OCI-LY1 (cell line): ENCODE measurements around the gene PLXND1.

Source experiments
- H2AFZ ChIP-seq: fragments of 200-600 bp; sonication (generic), shearing (Covaris generic); 2 replicates; pipeline ENCODE4 v1.6.0; 2014; ENCODE audit warnings: antibody characterized with exemption, mild to moderate bottlenecking, low read length
- H3F3A ChIP-seq: fragments of 200-600 bp; sonication (generic), shearing (Covaris generic); 2 replicates; pipeline ENCODE4 v1.6.0; 2014; ENCODE audit warnings: mild to moderate bottlenecking, antibody characterized with exemption, low read length, moderate library complexity; ENCODE audit not compliant: insufficient read depth
- H3K27ac ChIP-seq: fragments of 200-600 bp; sonication (generic); 2 replicates; pipeline ENCODE4 v1.5.1; 2014; ENCODE audit warnings: low read length, mixed run types, mild to moderate bottlenecking, low read depth; ENCODE audit not compliant: poor library complexity, severe bottlenecking
- H3K27me3 ChIP-seq: fragments of 200-600 bp; sonication (generic); 2 replicates; pipeline ENCODE4 v1.6.0; 2014; ENCODE audit warnings: antibody characterized with exemption, mild to moderate bottlenecking, low read length, moderate library complexity; ENCODE audit not compliant: insufficient read depth
- H3K36me3 ChIP-seq: fragments of 200-600 bp; sonication (generic); 2 replicates; pipeline ENCODE4 v1.6.1; 2014; ENCODE audit warnings: mild to moderate bottlenecking, antibody characterized with exemption, low read length, moderate library complexity, mixed read lengths; ENCODE audit not compliant: insufficient read depth
- H3K4me1 ChIP-seq: fragments of 200-600 bp; sonication (generic); 2 replicates; pipeline ENCODE4 v1.5.1; 2014; ENCODE audit warnings: mild to moderate bottlenecking, low read length, moderate library complexity; ENCODE audit not compliant: insufficient read depth, severe bottlenecking
- H3K4me2 ChIP-seq: fragments of 200-600 bp; sonication (generic), shearing (Covaris generic); 2 replicates; pipeline ENCODE4 v1.6.1; 2014; ENCODE audit warnings: low read length
- H3K4me3 ChIP-seq: fragments of 200-600 bp; sonication (generic); 2 replicates; pipeline ENCODE4 v1.5.1; 2014; ENCODE audit warnings: low read length, low read depth, mild to moderate bottlenecking, mixed read lengths; ENCODE audit not compliant: poor library complexity, severe bottlenecking
- H3K79me2 ChIP-seq: fragments of 200-600 bp; shearing (Covaris generic); 2 replicates; pipeline ENCODE4 v1.6.1; 2016; ENCODE audit warnings: mixed run types, low read length, mixed read lengths; ENCODE audit not compliant: insufficient read depth
- H3K9ac ChIP-seq: fragments of 200-600 bp; sonication (generic), shearing (Covaris generic); 2 replicates; pipeline ENCODE4 v1.6.1; 2014; ENCODE audit warnings: mild to moderate bottlenecking, low read length, mixed read lengths
- H3K9me2 ChIP-seq: fragments of 200-600 bp; sonication (generic), shearing (Covaris generic); 2 replicates; pipeline ENCODE4 v1.6.1; 2014; ENCODE audit warnings: low read depth, mild to moderate bottlenecking, low read length, mixed read lengths
- H3K9me3 ChIP-seq: fragments of 200-600 bp; shearing (Covaris generic); 2 replicates; pipeline ENCODE4 v1.6.1; 2014; ENCODE audit warnings: low read length, mixed read lengths
- H4K20me1 ChIP-seq: fragments of 200-600 bp; sonication (generic), shearing (Covaris generic); 2 replicates; pipeline ENCODE4 v1.6.0; 2016; ENCODE audit warnings: mild to moderate bottlenecking, low read length; ENCODE audit not compliant: insufficient read depth
- CTCF ChIP-seq: fragments of 200-600 bp; sonication (generic), shearing (Covaris generic); IDR thresholded peaks from 2 replicates; pipeline ENCODE4 v1.5.1; 2017; ENCODE audit warnings: mild to moderate bottlenecking, antibody characterized with exemption, low read length, moderate library complexity, mixed read lengths
- EZH2 ChIP-seq: fragments of 200-600 bp; sonication (generic), shearing (Covaris generic); IDR thresholded peaks from 2 replicates; pipeline ENCODE4 v1.8.0; 2017; ENCODE audit warnings: borderline replicate concordance, mixed run types, mild to moderate bottlenecking, antibody characterized with exemption, low read length, moderate library complexity, mixed read lengths

Gene PLXND1

GRCh38 chr3:129638481-129638880 is 32.0 kb upstream of the PLXND1 start:
- Histone ChIP-seq H3K4me2 (no peak overlapping the region), H3K9me2 (no peaks in the 10 kb centered on the region), H3K9me3 (peaks cover 13% of the 10 kb centered on the region), H3K36me3 (no peaks in the 10 kb centered on the region; the same call in 1 of the 2 replicates), H3K4me1 (no peaks in the 10 kb centered on the region), H2AFZ (no peak overlapping the region), H3F3A (no peaks in the 10 kb centered on the region), H3K9ac (no peak overlapping the region), H3K79me2 (no peaks in the 10 kb centered on the region), H3K4me3 (no peak overlapping the region), H3K27ac (no peak overlapping the region), H3K27me3 (0 out of 2 replicates have a peak, but pooled peaks cover 11% of the 10 kb centered on the region), H4K20me1 (no peaks in the 10 kb centered on the region)
- TF ChIP-seq EZH2 (no peak), CTCF (no peak)

- Histone ChIP-seq H3K4me2 (no peak overlapping the region), H3K9ac (no peak overlapping the region), H3K9me2 (no peaks in the 10 kb centered on the region), H3K79me2 (no peaks in the 10 kb centered on the region), H2AFZ (no peak overlapping the region), H3F3A (no peaks in the 10 kb centered on the region), H3K27ac (no peak overlapping the region), H3K4me3 (no peak overlapping the region), H3K9me3 (peaks cover 13% of the 10 kb centered on the region), H4K20me1 (no peaks in the 10 kb centered on the region), H3K36me3 (no peaks in the 10 kb centered on the region; the same call in 1 of the 2 replicates), H3K4me1 (no peaks in the 10 kb centered on the region), H3K27me3 (0 out of 2 replicates have a peak, but pooled peaks cover 11% of the 10 kb centered on the region)
- TF ChIP-seq EZH2 (no peak), CTCF (no peak)
These were observed 29.6 kb upstream of the PLXND1 start for GRCh38 chr3:129636082-129636481.

GRCh38 chr3:129635656-129636055 is 29.2 kb upstream of the PLXND1 start:
- no peaks in the 10 kb centered on the region for H4K20me1 ChIP-seq

More at GRCh38 chr3:129635656-129636055, 29.2 kb upstream of the PLXND1 start:
- H3K9me2 ChIP-seq = no peaks in the 10 kb centered on the region
- H3K27me3 ChIP-seq = 0 out of 2 replicates have a peak, but pooled peaks cover 11% of the 10 kb centered on the region
- H3K27ac ChIP-seq = no peak overlapping the region
- H2AFZ ChIP-seq = no peak overlapping the region
- TF ChIP-seq EZH2 (no peak), CTCF (no peak)
- peaks cover 13% of the 10 kb centered on the region for H3K9me3 ChIP-seq
- H3F3A ChIP-seq = no peaks in the 10 kb centered on the region
- no peak overlapping the region for H3K4me3 ChIP-seq
- H3K79me2 ChIP-seq = no peaks in the 10 kb centered on the region
- no peaks in the 10 kb centered on the region for H3K4me1 ChIP-seq
- no peak overlapping the region for H3K4me2 ChIP-seq
- no peaks in the 10 kb centered on the region; the same call in 1 of the 2 replicates for H3K36me3 ChIP-seq
- no peak overlapping the region for H3K9ac ChIP-seq
